MM.1S (cell line): ENCODE data around the gene APOM.

Experiments used
- DNase-seq: peaks from one replicate; pipeline ENCODE4 v3.0.0-alpha.2; 2015
- H2AFZ ChIP-seq: fragments of 300-600 bp; sonication (generic); 2 replicates; pipeline ENCODE4 v1.6.0; 2016; ENCODE audit warnings: antibody characterized with exemption, low read length
- H3F3A ChIP-seq: fragments of 300-600 bp; sonication (generic); 2 replicates; pipeline ENCODE4 v1.6.1; 2016; ENCODE audit warnings: mild to moderate bottlenecking, antibody characterized with exemption, low read length, moderate library complexity, mixed read lengths; ENCODE audit not compliant: insufficient read depth
- H3K27ac ChIP-seq: fragments of 300-600 bp; sonication (generic); 2 replicates; pipeline ENCODE4 v1.5.1; 2016; ENCODE audit warnings: mild to moderate bottlenecking, low read length
- H3K27me3 ChIP-seq: fragments of 300-600 bp; sonication (generic); replicated peaks from 2 replicates; pipeline ENCODE4 v1.6.0; 2016; ENCODE audit warnings: low read length; ENCODE audit not compliant: insufficient read depth
- H3K36me3 ChIP-seq: fragments of 300-600 bp; sonication (generic); replicated peaks from 2 replicates; pipeline ENCODE4 v1.6.1; 2016; ENCODE audit warnings: mild to moderate bottlenecking, low read length, mixed read lengths; ENCODE audit not compliant: insufficient read depth
- H3K4me1 ChIP-seq: fragments of 300-600 bp; sonication (generic); 2 replicates; pipeline ENCODE4 v1.6.1; 2016; ENCODE audit warnings: low read length, mixed read lengths
- H3K4me2 ChIP-seq: fragments of 300-600 bp; sonication (generic); 2 replicates; pipeline ENCODE4 v1.6.0; 2016; ENCODE audit warnings: low read depth, low read length
- H3K4me3 ChIP-seq: fragments of 300-600 bp; sonication (generic); 2 replicates; pipeline ENCODE4 v1.5.1; 2016; ENCODE audit warnings: low read length, mixed read lengths
- H3K79me2 ChIP-seq: fragments of 300-600 bp; sonication (generic); 2 replicates; pipeline ENCODE4 v1.6.1; 2016; ENCODE audit warnings: mixed run types, low read length, mixed read lengths
- H3K9ac ChIP-seq: fragments of 300-600 bp; sonication (generic); 2 replicates; pipeline ENCODE4 v1.6.1; 2016; ENCODE audit warnings: low read length, mixed read lengths
- H3K9me2 ChIP-seq: fragments of 300-600 bp; sonication (generic); replicated peaks from 2 replicates; pipeline ENCODE4 v1.6.1; 2016; ENCODE audit warnings: mild to moderate bottlenecking, low read length, mixed read lengths; ENCODE audit not compliant: insufficient read depth
- H3K9me3 ChIP-seq: fragments of 300-600 bp; sonication (generic); replicated peaks from 2 replicates; pipeline ENCODE4 v1.6.1; 2016; ENCODE audit warnings: mild to moderate bottlenecking, low read length, mixed read lengths; ENCODE audit not compliant: insufficient read depth
- H4K20me1 ChIP-seq: fragments of 300-600 bp; sonication (generic); 2 replicates; pipeline ENCODE4 v1.6.1; 2016; ENCODE audit warnings: mild to moderate bottlenecking, low read length, moderate library complexity, mixed read lengths; ENCODE audit not compliant: insufficient read depth
- CTCF ChIP-seq: fragments of 300-600 bp; sonication (generic); IDR thresholded peaks from 2 replicates; pipeline ENCODE4 v1.5.1; 2016; ENCODE audit warnings: antibody characterized with exemption, low read length, mixed read lengths
- EZH2 ChIP-seq: fragments of 300-600 bp; sonication (generic); optimal IDR thresholded peaks from 2 replicates; pipeline ENCODE3; 2017; ENCODE audit warnings: low read depth, mild to moderate bottlenecking, antibody characterized with exemption, low read length, mixed read lengths
- EZH2phosphoT487 ChIP-seq: fragments of 300-600 bp; sonication (generic); IDR thresholded peaks from 2 replicates; pipeline ENCODE4 v1.6.1; 2018; ENCODE audit warnings: antibody characterized with exemption, low read length

APOM gene

DNA sequence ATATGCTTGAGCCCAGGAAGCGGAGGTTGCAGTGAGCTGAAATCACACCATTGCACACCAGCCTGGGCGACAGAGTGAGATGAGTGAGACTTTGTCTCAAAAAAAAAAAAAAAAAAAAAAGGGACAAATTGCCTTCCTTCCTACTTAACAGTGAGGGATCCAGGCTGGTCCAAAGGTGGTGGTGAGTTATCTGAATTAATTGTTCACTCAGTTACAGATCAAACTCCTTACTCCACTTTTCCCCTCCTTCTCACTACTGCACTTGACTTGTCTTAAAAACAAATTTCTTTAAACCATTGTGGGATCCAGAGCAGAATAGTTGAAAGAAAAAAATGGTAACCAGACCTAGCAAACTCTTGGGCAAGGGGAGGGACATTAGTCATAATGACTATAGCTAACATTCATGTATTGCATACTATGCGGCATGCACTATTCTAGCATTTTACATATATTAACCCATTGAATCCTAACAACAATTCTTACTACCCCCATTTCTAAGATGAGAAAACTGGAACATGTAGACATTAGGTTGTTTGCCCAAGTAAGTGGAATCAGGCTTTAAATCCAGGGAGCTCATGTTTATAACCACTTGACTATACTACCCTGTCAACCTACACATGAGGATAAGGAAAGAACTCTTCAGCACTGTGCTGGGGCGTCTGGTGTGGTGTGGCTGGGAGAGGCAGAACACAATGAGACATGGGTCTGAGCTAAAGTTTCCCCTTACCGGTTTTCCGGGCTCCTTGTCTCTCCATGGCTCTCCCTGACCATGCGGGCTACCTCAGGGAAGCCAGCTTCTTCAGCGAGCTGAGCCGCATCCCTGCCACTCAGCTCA, 7.6 kb downstream of the APOM start:
- H2AFZ ChIP-seq, result no peak overlapping the region
- no peaks in the 10 kb centered on the region for H3K27me3 ChIP-seq
- peak overlapping the region; percentile 100; the same call in 1 of the 2 replicates for H3K9ac ChIP-seq
- peak overlapping the region; percentile 97 for H3K4me2 ChIP-seq
- TF ChIP-seq EZH2phosphoT487 (no peak), EZH2 (no peak), CTCF (no peak)
- no peaks in the 10 kb centered on the region for H3K9me2 ChIP-seq
- peaks cover 6% of the 10 kb centered on the region; the same call in 1 of the 2 replicates for H3K36me3 ChIP-seq
- H3K4me1 ChIP-seq, result peaks cover 40% of the 10 kb centered on the region
- H4K20me1 ChIP-seq, result no peaks in the 10 kb centered on the region
- no peak overlapping the region for H3K27ac ChIP-seq
- H3K4me3 ChIP-seq, result peak overlapping the region; percentile 99
- DNase-seq, result no peak
- H3K79me2 ChIP-seq, result peaks cover 78% of the 10 kb centered on the region
- peaks cover 20% of the 10 kb centered on the region for H3F3A ChIP-seq
- no peaks in the 10 kb centered on the region for H3K9me3 ChIP-seq

- Histone ChIP-seq H4K20me1 (no peaks in the 10 kb centered on the region), H3K4me1 (peaks cover 36% of the 10 kb centered on the region), H3K4me2 (peak overlapping the region; percentile 97), H2AFZ (peak overlapping the region; percentile 82; the same call in 1 of the 2 replicates), H3K27me3 (no peaks in the 10 kb centered on the region), H3K27ac (peak overlapping the region; percentile 99; the same call in 1 of the 2 replicates), H3K9me3 (no peaks in the 10 kb centered on the region), H3K4me3 (peak overlapping the region; percentile 99), H3K79me2 (peaks cover 78% of the 10 kb centered on the region), H3F3A (peaks cover 20% of the 10 kb centered on the region), H3K36me3 (peaks cover 13% of the 10 kb centered on the region), H3K9ac (peak overlapping the region; percentile 100), H3K9me2 (no peaks in the 10 kb centered on the region)
- DNase-seq, result peak; percentile 10
- TF ChIP-seq EZH2phosphoT487 (no peak), EZH2 (no peak), CTCF (no peak)
Measured at GRCh38 chr6:31663961-31664789, 8.5 kb downstream of the APOM start.

DNA sequence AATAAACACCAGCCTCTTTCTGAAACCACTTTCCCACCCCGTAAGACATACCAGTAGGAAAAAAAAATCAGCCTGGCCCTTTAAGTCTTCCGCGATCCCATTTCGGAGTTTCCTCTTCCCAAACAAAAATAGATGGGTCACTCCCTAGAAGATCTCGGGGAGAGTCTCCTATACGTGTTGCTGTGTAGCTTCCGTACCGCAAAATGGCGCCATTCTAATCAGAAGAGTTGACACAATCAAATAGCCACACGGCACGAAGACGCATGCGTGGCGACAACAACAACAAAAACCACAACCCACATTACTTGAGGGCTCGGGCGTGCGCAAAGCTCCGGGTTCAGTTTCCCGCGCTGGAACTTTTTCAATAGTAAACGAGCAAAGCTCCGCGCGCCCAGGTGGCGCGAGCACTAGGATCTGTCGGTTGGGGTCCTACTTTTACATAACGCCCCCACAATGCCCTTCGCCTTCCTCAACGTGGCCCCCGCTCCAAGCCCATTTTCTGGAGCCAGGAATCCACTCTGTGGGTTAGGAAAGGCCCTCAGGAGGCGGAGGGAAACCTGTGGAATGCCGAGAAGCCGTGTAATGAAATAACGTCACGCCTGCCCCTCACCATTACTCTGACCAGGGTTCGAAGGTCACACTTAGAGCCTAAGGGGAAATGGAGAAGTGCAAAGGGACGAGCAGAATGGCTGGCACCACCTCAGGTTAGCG, 9.3 kb downstream of the APOM start, which contains the start of gene GPANK1:
Gene GPANK1, minus strand, starts transcription at position 208 of the 711 bp plus-strand sequence. CDS start 519 bp downstream, outside the sequence.
- TF ChIP-seq EZH2phosphoT487 (no peak), CTCF (no peak), EZH2 (no peak)
- peak within 1 kb of the TSS; percentile 99 for H3K27ac ChIP-seq
- DNase-seq, result peak; percentile 96
- peak within 1 kb of the TSS; percentile 82 for H2AFZ ChIP-seq
- H3K9ac ChIP-seq, result peak within 1 kb of the TSS; percentile 100
- peaks cover 20% of the 10 kb centered on the region for H3F3A ChIP-seq
- H3K27me3 ChIP-seq, result no peaks in the 10 kb centered on the region
- no peaks in the 10 kb centered on the region for H4K20me1 ChIP-seq
- H3K4me2 ChIP-seq, result peak within 1 kb of the TSS; percentile 97
- H3K4me1 ChIP-seq, result peaks cover 31% of the 10 kb centered on the region
- no peaks in the 10 kb centered on the region for H3K9me3 ChIP-seq
- H3K4me3 ChIP-seq, result peak within 1 kb of the TSS; percentile 99
- H3K79me2 ChIP-seq, result peaks cover 77% of the 10 kb centered on the region
- peaks cover 13% of the 10 kb centered on the region for H3K36me3 ChIP-seq
- no peaks in the 10 kb centered on the region for H3K9me2 ChIP-seq
